GM06990 (cell line): ENCODE results near the gene UTP3.
"Not testable (repeated sequence)": the region's sequence is repeated elsewhere in the genome, so short reads cannot be mapped to it uniquely, and the experiment has no call there.

Experiments
- DNase-seq: peaks from one replicate; pipeline ENCODE4 v3.0.0-alpha.2; 2011; ENCODE audit not compliant: insufficient read length; ENCODE audit errors: extremely low read depth
- H3K27me3 ChIP-seq: replicated peaks from 2 replicates; pipeline ENCODE4 v1.6.0; 2011; ENCODE audit warnings: low read length; ENCODE audit not compliant: control insufficient read depth, insufficient read depth
- H3K36me3 ChIP-seq: 2 replicates; pipeline ENCODE4 v1.5.1; 2011; ENCODE audit warnings: low read length; ENCODE audit not compliant: control insufficient read depth, insufficient read depth
- H3K4me3 ChIP-seq: replicated peaks from 2 replicates; pipeline ENCODE4 v1.5.1; 2011; ENCODE audit warnings: low read depth, mild to moderate bottlenecking, control low read depth, low read length
- CTCF ChIP-seq: IDR thresholded peaks from 2 replicates; pipeline ENCODE4 v1.5.1; 2011; ENCODE audit warnings: low read length, control low read depth, mild to moderate bottlenecking, inconsistent platforms; ENCODE audit not compliant: insufficient read depth, poor library complexity, severe bottlenecking

The UTP3 gene

GRCh38 chr4:70721747-70722146 lies 33.4 kb downstream of the UTP3 start, which contains the start of gene RUFY3:
TSS of gene RUFY3 (plus strand) at chr4:70721964. CDS start at chr4:70722574, 610 bp downstream.
- H3K27me3 ChIP-seq, result no peaks in the 10 kb centered on the region
- DNase-seq, result no peak
- TF ChIP-seq CTCF, result no peak
- H3K36me3 ChIP-seq, result no peaks in the 10 kb centered on the region
- H3K4me3 ChIP-seq, result no peak within 1 kb of the TSS

GRCh38 chr4:70722199-70722791 lies 34.0 kb downstream of the UTP3 start:
- no peak for DNase-seq
- no peaks in the 10 kb centered on the region for H3K36me3 ChIP-seq
- H3K4me3 ChIP-seq, result no peak overlapping the region
- TF ChIP-seq CTCF, result no peak
- no peaks in the 10 kb centered on the region for H3K27me3 ChIP-seq

GRCh38 chr4:70724463-70724862 lies 36.1 kb downstream of the UTP3 start:
- no peak for TF ChIP-seq CTCF
- H3K27me3 ChIP-seq, result no peaks in the 10 kb centered on the region
- no peak overlapping the region for H3K4me3 ChIP-seq

GRCh38 chr4:70725633-70726032 lies 37.3 kb downstream of the UTP3 start:
- TF ChIP-seq CTCF, result no peak
- Histone ChIP-seq H3K4me3 (no peak overlapping the region), H3K27me3 (no peaks in the 10 kb centered on the region), H3K36me3 (no peaks in the 10 kb centered on the region)
- no peak for DNase-seq

More at GRCh38 chr4:70724463-70724862, 36.1 kb downstream of the UTP3 start:
- DNase-seq, result no peak
- no peaks in the 10 kb centered on the region for H3K36me3 ChIP-seq

GRCh38 chr4:70726515-70726914 lies 38.2 kb downstream of the UTP3 start:
- not testable (repeated sequence) for DNase-seq, H3K27me3 ChIP-seq, H3K4me3 ChIP-seq, H3K36me3 ChIP-seq

GRCh38 chr4:70728091-70728490 lies 39.8 kb downstream of the UTP3 start:
- Histone ChIP-seq H3K36me3 (no peaks in the 10 kb centered on the region), H3K4me3 (no peak overlapping the region), H3K27me3 (no peaks in the 10 kb centered on the region)
- DNase-seq, result no peak
- TF ChIP-seq CTCF, result no peak

GRCh38 chr4:70732878-70733277 lies 44.5 kb downstream of the UTP3 start:
- not testable (repeated sequence) for DNase-seq, H3K36me3 ChIP-seq, H3K27me3 ChIP-seq, H3K4me3 ChIP-seq
